SIG-M5 treated with dmso at 0.1 percent for 504 hours (cell line): ENCODE measurements around the gene SP100.
A peak's percentile ranks its signal among the peaks of the same experiment; 100 is the strongest.
"Not testable (repeated sequence)": the region's sequence is repeated elsewhere in the genome, so short reads cannot be mapped to it uniquely, and the experiment has no call there.

Experiments
- DNase-seq: peaks from one replicate; lab custom pipeline; 2025; ENCODE audit not compliant: unreplicated experiment; lab: John Stamatoyannopoulos, UW

The SP100 gene

DNA sequence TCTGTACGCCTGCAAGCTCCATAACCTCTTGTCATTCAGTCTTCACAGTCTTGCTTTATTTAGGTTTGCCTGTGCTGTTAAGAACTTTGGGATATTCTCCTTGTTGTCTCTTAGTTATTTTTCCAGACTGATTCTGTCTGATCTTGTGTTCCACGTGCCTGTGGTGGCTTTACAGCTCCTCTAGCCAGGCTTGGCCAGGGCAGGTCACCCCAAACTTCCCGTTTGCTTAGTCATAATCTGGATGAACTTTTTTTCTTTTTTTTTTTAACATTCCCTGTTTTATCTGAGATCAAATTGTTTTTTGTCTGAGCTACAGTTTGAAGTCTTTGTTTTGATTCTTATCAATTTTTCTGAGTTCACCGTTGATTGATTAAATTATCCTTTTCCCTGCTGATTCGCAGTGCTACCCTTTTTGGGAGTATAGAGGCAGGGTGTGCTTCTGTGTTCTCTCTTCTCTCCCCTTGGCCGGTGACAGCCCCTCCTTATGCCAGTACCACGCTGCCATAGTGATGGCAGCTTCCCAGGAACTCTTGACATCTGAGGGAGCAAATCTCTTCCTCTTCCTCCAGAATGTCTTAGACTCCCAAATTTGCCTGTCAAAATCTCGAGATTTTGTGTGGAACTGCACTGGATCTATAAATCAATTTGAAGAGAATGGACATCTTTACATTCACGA lies 2.5 kb downstream of the SP100 start:
- no peak for DNase-seq

DNA sequence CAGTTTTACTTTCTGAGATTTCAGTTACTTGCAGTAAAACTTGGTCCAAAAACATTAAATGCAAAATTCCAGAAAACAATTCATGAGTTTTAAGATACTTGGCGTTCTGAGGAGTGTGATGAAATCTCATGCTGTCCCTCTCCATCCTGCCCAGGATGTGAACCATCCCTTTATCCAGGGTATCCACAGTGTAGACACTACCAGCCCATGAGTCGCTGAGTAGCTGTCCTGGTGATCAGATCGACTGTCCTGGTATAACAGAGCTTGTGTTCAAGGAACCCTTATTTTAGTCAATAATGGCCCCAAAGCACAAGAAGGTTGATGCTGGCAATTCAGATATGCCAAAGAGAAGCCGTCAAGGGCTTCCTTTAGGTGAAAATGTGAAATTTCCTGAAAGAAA lies 3.2 kb downstream of the SP100 start:
- no peak for DNase-seq

DNA sequence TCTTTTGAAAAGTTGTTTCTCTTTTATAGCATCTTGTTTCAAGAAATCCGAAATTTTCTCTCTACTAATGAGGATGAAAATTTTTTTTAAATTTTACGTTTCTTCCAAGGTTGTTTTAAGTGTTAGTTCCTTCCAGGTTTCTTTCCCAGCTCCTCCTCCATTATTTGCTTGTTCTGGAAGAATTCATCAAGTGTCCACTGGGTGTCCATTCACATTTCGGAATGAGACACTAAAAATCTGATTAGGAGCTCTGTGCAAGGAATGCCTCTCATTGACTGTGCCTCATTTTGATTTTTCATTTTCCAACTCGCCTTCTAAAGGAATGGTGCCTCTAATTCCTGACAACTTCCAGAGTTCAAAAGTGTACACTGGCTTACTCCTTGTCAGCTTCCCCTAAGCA lies 6.1 kb downstream of the SP100 start:
- DNase-seq, result no peak

DNA sequence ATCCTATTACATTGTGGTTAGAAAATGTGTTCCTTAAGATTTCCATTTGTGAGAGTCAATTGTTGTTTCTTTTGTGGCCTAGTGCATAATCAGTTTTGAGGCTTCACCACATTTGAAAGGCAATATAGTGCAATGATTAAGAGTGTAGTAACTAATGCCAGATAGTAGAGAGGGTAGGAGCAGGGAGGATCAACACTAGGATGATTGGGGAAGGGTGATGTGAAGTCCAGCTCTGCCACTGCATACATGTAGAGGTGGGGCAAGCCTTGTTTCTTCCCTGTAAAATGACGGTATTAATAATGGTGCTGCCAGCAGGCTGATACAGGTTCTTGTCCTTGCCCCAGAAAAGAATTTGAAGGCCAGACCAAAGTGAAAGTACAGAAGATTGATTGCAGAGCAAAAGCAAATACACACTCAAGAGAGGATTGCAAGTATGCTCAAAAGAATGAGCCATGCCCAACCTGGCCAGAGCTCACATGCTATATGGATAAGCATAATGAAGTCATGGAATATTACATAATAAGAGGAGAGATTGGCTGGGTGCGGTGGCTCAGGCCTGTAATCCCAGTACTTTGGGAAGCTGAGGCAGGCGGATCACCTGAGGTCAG lies 8.0 kb downstream of the SP100 start:
- no peak for DNase-seq

DNA sequence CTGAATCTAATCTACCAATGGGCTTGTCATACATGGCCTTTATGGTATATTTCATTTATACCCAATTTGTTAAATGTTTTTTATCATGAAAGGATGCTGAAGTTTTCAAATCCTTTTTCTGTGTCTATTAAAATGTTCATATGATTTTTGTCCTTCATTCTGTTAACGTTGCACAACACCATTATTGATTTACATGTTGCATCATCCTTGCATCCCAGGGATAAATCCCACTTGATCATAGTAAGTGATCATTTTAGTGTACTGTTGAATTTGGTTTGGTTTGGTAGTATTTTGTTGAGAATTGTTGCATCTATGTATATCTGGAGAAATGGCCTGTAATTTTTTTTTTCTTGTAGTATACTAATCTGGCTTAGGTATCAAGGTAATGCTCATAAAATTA lies 9.4 kb downstream of the SP100 start:
- no peak for DNase-seq

- DNase-seq, result no peak
Measured at GRCh38 chr2:230429513-230429912, 13.5 kb downstream of the SP100 start.

GRCh38 chr2:230430957-230431910 lies 15.2 kb downstream of the SP100 start:
- no peak for DNase-seq

- DNase-seq, result no peak
Measured at GRCh38 chr2:230434677-230435324, 18.8 kb downstream of the SP100 start.

DNA sequence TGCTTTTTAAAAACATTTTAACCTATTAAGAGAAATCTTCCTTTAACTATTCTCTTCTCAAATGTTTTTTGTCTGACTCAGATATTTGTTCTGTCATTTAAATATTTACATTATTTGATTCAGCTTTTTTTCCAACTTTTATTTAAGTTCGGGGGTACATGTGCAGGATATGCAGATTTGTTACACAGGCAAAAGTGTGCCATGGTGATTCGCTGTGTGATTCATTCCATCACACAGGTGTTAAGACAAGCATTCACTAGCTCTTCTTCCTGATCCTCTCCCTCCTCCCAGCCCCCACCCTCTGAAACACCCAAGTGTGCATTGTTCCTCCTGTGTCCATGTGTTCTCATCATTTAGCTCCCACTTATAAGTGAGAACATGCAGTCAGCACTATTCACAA lies 19.4 kb downstream of the SP100 start:
- DNase-seq, result no peak

DNA sequence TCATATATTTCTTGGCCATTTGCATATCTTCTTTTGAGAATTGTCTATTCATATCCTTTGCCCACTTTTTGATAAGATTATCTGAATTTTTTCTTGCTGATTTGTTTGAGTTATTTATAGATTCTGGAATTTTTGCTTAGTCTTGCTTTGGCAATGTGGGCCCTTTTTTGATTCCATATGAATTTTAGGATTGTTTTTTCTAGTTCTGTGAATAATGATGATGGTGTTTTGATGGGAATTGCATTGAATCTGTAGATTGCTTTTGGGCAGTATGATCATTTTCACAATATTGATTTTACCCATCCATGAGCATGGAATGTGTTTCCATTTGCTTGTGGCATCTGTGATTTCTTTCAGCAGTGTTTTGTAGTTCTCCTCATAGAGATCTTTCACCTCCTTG lies 23.1 kb downstream of the SP100 start:
- not testable (repeated sequence) for DNase-seq

DNA sequence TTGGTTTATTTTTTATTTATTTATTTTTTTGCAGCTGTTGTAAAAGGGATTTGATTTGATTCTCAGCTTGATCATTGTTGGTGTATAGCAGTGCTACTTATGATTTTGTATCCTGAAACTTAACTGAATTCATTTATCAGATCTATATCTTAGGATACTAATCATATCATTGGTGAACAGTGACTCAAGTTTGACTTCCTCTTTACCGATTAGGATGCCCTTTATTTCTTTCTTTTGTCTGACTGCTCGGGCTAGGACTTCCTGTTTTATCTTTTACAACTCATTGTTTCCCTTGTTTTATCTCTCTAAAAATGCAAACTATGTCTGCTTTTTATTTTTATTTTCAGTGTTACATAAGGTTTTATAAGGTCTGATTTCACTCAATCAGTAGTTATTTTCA lies 23.6 kb downstream of the SP100 start:
- DNase-seq, result peak; percentile 81

- DNase-seq, result no peak
Measured at GRCh38 chr2:230441227-230441897, 25.4 kb downstream of the SP100 start.

GRCh38 chr2:230443541-230443940 lies 27.5 kb downstream of the SP100 start:
- no peak for DNase-seq

DNA sequence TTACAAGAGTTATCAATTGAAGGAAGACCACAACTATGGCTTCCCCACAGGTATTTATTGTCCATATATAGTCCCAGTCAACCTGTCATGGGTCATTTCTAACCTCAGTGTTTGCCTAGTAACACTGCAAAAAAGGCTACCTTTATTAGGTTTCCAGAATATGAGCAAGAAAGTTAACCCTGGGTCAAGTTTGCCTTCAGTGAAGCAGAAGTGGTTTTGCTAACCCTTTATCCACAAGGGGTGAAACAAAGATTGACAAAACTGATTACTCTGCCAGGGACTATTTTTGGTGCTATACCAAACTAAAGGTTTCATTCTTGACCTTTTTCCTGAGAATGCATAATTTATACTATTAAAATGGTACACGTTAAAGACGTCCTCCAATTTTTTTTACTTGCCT lies 28.8 kb downstream of the SP100 start:
- no peak for DNase-seq

DNA sequence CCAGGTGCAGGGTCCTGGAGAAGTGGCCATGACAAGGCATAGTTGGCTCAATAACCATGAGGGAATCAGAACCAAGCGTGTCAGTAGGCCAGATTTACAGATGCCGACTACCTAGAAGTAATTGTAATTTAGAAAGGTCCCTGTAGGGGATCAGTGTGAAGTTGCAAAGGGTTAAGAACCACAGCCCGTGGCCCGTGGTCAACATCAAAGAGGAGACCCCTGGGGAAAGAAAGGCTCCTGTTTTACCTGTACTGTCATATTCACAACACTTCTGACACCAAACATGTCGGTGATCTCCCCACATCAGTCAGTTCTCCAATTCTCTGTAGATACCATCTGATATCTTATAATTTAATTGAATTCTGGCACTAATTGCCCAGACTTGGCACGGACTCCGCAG lies 31.0 kb downstream of the SP100 start:
- no peak for DNase-seq

GRCh38 chr2:230447455-230448451 lies 31.8 kb downstream of the SP100 start:
- DNase-seq, result peak; percentile 60

DNA sequence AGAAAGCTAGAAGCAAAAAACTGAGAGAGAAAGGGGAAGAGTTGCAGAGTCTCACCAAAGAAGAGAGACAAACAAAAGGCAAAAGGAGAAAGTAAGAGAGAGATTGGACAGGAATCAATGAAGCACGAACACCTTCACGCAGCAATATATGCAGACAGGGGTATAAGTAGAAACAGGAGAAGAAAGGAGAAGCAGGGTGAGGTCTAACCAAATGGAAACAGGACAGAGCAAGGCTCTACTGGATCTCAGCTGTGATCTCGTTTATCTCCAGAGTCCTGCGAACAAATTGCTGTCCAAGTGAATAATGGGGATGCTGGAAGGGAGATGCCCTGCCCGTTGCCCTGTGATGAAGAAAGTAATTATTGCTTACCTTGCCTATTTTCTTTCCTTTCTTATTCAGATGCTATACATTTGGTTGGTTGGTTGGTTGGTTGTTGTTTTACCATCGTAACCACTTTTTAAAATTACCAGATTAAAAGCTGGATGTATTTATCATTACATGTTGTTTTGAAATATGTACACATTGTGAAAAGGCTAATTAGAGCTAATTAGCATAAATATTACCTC lies 34.0 kb downstream of the SP100 start:
- no peak for DNase-seq

GRCh38 chr2:230453006-230453405 lies 37.0 kb downstream of the SP100 start:
- peak; percentile 50 for DNase-seq

GRCh38 chr2:230455005-230455684 lies 39.1 kb downstream of the SP100 start:
- no peak for DNase-seq
